HEK293 (cell line): ENCODE measurements around the gene TANGO2.

Source experiments
- CTCF ChIA-PET: fragments of 350-600 bp; formaldehyde crosslinking; extraction: SDS; loops from one replicate; lab custom pipeline; 2021; ENCODE audit warnings: antibody characterized with exemption; lab: Yijun Ruan, JAX
- POLR2A ChIA-PET: fragments of 300-600 bp; formaldehyde crosslinking; extraction: SDS; loops from one replicate; lab custom pipeline; 2020; ENCODE audit warnings: antibody characterized with exemption, inconsistent platforms; lab: Yijun Ruan, JAX
- H3K27ac ChIP-seq: fragments of 200-500 bp; sonication (Bioruptor generic); 2 replicates; pipeline ENCODE4 v1.5.1; 2014; ENCODE audit warnings: low read depth, low read length, control low read depth, inconsistent platforms; ENCODE audit errors: extremely low read depth
- H3K36me3 ChIP-seq, 2 experiments: fragments of 200-500 bp in 1 of 2; sonication (Bioruptor generic) in 1 of 2; 1 replicate in 1 of 2; 2 replicates in 1 of 2; pipeline ENCODE4 v1.5.1; 2014 to 2017; ENCODE audit warnings: inconsistent platforms in 2 of 2, low read length in 2 of 2; ENCODE audit not compliant: control insufficient read depth in 2 of 2, insufficient read depth in 1 of 2
- H3K4me1 ChIP-seq: fragments of 200-500 bp; sonication (Bioruptor generic); 2 replicates; pipeline ENCODE4 v1.5.1; 2014; ENCODE audit warnings: mild to moderate bottlenecking, low read length, inconsistent platforms; ENCODE audit not compliant: control insufficient read depth, insufficient read depth
- H3K4me3 ChIP-seq: 2 replicates; pipeline ENCODE4 v1.5.1; 2011; ENCODE audit warnings: low read depth, mild to moderate bottlenecking, control low read depth, low read length, moderate library complexity
- H3K9me3 ChIP-seq: fragments of 200-500 bp; sonication (Bioruptor generic); 2 replicates; pipeline ENCODE4 v1.5.1; 2014; ENCODE audit warnings: low read depth, low read length, inconsistent platforms; ENCODE audit not compliant: control insufficient read depth, insufficient read depth
- BCL11B ChIP-seq: fragments of 450-650 bp; formaldehyde crosslinking; IDR thresholded peaks from 2 replicates; pipeline ENCODE4 v1.5.1; 2016; ENCODE audit warnings: low read depth, missing biosample characterization, missing genetic modification characterization
- GFI1B ChIP-seq: fragments of 450-650 bp; formaldehyde crosslinking; IDR thresholded peaks from 2 replicates; pipeline ENCODE4 v1.5.1; 2016; ENCODE audit warnings: missing biosample characterization, missing genetic modification characterization
- REPIN1 ChIP-seq: fragments of 450-650 bp; formaldehyde crosslinking; IDR thresholded peaks from 2 replicates; pipeline ENCODE4 v1.5.1; 2017; ENCODE audit warnings: missing biosample characterization, missing genetic modification characterization, low read depth
- SCRT2 ChIP-seq: fragments of 450-650 bp; formaldehyde crosslinking; IDR thresholded peaks from 2 replicates; pipeline ENCODE4 v1.5.1; 2016; ENCODE audit warnings: missing biosample characterization, missing genetic modification characterization
- SP7 ChIP-seq: fragments of 450-650 bp; formaldehyde crosslinking; IDR thresholded peaks from 2 replicates; pipeline ENCODE4 v1.5.1; 2016; ENCODE audit warnings: missing biosample characterization, missing genetic modification characterization
- ZBTB48 ChIP-seq: fragments of 450-650 bp; formaldehyde crosslinking; IDR thresholded peaks from 2 replicates; pipeline ENCODE4 v1.5.1; 2016; ENCODE audit warnings: missing biosample characterization, missing genetic modification characterization
- ZFHX2 ChIP-seq: fragments of 450-650 bp; formaldehyde crosslinking; conservative IDR thresholded peaks from 2 replicates; pipeline ENCODE4 v1.5.1; 2016; ENCODE audit warnings: missing biosample characterization, missing genetic modification characterization
- ZIC2 ChIP-seq: fragments of 450-650 bp; formaldehyde crosslinking; IDR thresholded peaks from 2 replicates; pipeline ENCODE4 v1.5.1; 2016; ENCODE audit warnings: missing biosample characterization, missing genetic modification characterization
- ZNF202 ChIP-seq: fragments of 450-650 bp; formaldehyde crosslinking; IDR thresholded peaks from 2 replicates; pipeline ENCODE4 v1.5.1; 2016; ENCODE audit warnings: missing biosample characterization, missing genetic modification characterization, borderline replicate concordance
- ZNF214 ChIP-seq: fragments of 450-650 bp; formaldehyde crosslinking; IDR thresholded peaks from 2 replicates; pipeline ENCODE4 v1.5.1; 2017; ENCODE audit warnings: missing biosample characterization, mild to moderate bottlenecking, missing genetic modification characterization, borderline replicate concordance
- ZNF610 ChIP-seq: fragments of 450-650 bp; formaldehyde crosslinking; IDR thresholded peaks from 2 replicates; pipeline ENCODE4 v1.5.1; 2016; ENCODE audit warnings: missing biosample characterization, missing genetic modification characterization, borderline replicate concordance
- ZSCAN4 ChIP-seq: fragments of 450-650 bp; formaldehyde crosslinking; IDR thresholded peaks from 2 replicates; pipeline ENCODE4 v1.5.1; 2017; ENCODE audit warnings: missing biosample characterization, missing genetic modification characterization
- TF ChIP-seq, protein P1 (sequence below): fragments of 450-650 bp; formaldehyde crosslinking; IDR thresholded peaks from 2 replicates; pipeline ENCODE4 v1.5.1; 2016; ENCODE audit warnings: missing biosample characterization, missing genetic modification characterization

TANGO2 gene

GRCh38 chr22:20061481-20061861 lies 40.6 kb downstream of the TANGO2 start (continued):
- TF ChIP-seq ZSCAN4 = no peak
- TF ChIP-seq ZNF610 (tag by site-specific recombination) = no peak
- peak; percentile 87 for TF ChIP-seq ZIC2 (tag by site-specific recombination)

DNA sequence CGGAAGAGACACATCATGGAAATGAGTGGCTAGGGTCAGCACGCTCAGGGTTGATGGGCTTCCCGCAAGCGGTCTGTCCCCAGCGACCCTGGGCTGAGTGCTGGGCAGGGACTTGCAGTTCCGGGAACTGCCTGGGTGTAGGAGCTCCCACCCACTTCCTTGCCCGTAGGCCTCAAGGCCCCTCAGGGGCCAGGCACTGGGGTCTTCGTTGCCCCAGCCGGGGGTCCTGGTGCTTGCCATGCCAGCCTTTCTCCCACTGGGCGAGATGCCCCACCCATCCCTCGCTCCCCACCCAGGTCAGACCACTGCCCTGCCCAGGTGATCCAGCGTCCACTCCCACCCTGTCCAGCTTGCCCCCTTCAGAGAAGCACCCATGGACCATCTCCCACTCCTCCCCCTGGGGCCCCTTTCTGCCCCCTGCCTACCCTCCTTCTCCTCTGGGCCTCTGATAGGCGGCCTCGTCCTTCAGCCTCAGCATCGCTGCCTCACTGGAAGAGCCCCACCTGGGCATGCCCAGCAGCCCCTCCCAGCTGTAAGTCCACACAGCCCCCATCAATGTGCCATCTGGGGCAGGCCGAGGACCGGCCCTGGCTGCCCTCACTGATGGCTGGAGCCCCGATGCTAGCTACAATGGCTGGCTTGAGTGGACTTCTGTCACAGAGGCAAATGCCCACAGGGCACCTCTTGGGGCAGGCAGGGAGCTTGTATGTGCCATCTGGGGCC lies 41.3 kb downstream of the TANGO2 start:
- ChIA-PET CTCF (interaction anchor here (0.6 to 2.0 kb wide), 4 partner anchors 24 to 360 kb away, joined by 3 to 4 read pairs (median 3); no protein-coding TSS in a partner anchor), POLR2A (interaction anchor here (0.9 kb wide), 1 partner anchor 17 kb away, joined by 4 read pairs; no protein-coding TSS in a partner anchor)
- no peak for TF ChIP-seq ZNF202 (tag by site-specific recombination)
- TF ChIP-seq BCL11B (tag by site-specific recombination) = no peak
- TF ChIP-seq GFI1B (tag by site-specific recombination) = no peak
- no peak for TF ChIP-seq SCRT2 (tag by site-specific recombination)
- H3K36me3 ChIP-seq = peaks cover 0 to 36% of the 10 kb centered on the region in 2 experiments; a peak in 1 of 3 replicates
- no peak overlapping the region for H3K27ac ChIP-seq
- no peaks in the 10 kb centered on the region for H3K4me1 ChIP-seq
- no peak overlapping the region for H3K4me3 ChIP-seq
- H3K9me3 ChIP-seq = no peaks in the 10 kb centered on the region

GRCh38 chr22:20062766-20063083 lies 41.8 kb downstream of the TANGO2 start:
- TF ChIP-seq ZBTB48 (tag by site-specific recombination) (peak; percentile 86), REPIN1 (tag by site-specific recombination) (no peak), SP7 (tag by site-specific recombination) (0 out of 2 replicates have a peak, but pooled peaks have one; percentile 33)
- TF ChIP-seq, protein P1, sequence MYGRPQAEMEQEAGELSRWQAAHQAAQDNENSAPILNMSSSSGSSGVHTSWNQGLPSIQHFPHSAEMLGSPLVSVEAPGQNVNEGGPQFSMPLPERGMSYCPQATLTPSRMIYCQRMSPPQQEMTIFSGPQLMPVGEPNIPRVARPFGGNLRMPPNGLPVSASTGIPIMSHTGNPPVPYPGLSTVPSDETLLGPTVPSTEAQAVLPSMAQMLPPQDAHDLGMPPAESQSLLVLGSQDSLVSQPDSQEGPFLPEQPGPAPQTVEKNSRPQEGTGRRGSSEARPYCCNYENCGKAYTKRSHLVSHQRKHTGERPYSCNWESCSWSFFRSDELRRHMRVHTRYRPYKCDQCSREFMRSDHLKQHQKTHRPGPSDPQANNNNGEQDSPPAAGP (tag by site-specific recombination) = 0 out of 2 replicates have a peak, but pooled peaks have one; percentile 20
- Histone ChIP-seq H3K4me3 (no peak overlapping the region), H3K27ac (no peak overlapping the region), H3K36me3 (peaks cover 0 to 36% of the 10 kb centered on the region in 2 experiments; a peak in 1 of 3 replicates), H3K9me3 (no peaks in the 10 kb centered on the region), H3K4me1 (no peaks in the 10 kb centered on the region)
- CTCF ChIA-PET = interaction anchor here (2.0 kb wide), 1 partner anchor 23 kb away, joined by 4 read pairs; no protein-coding TSS in a partner anchor
- POLR2A ChIA-PET = interaction anchor here (0.9 kb wide), 1 partner anchor 16 kb away, joined by 4 read pairs; no protein-coding TSS in a partner anchor

GRCh38 chr22:20063271-20064139 lies 42.6 kb downstream of the TANGO2 start:
- Histone ChIP-seq H3K4me1 (no peaks in the 10 kb centered on the region), H3K4me3 (no peak overlapping the region)
- CTCF ChIA-PET = interaction anchor here (0.5 to 2.0 kb wide), 2 partner anchors 22 to 467 kb away, joined by 3 to 4 read pairs; no protein-coding TSS in a partner anchor
- TF ChIP-seq ZFHX2 (peak; percentile 24; the same call in 1 of the 2 replicates), ZNF214 (tag by site-specific recombination) (no peak)
- TF ChIP-seq, all 188 proteins: peak for 1
- Histone ChIP-seq H3K9me3 (no peaks in the 10 kb centered on the region), H3K27ac (no peak overlapping the region), H3K36me3 (peaks cover 0 to 33% of the 10 kb centered on the region in 2 experiments; a peak in 1 of 3 replicates)
- POLR2A ChIA-PET = no interaction called here
